AG08395 (cell line): ENCODE measurements around the gene RPP30.

Experiments used
- DNase-seq: peaks from one replicate; pipeline ENCODE4 v3.0.0; 2012; ENCODE audit warnings: mixed read lengths, low spot score

The RPP30 gene

GRCh38 chr10:90871766-90872647 is at the start of gene RPP30:
Gene RPP30 (plus strand): TSS chr10:90871974. CDS start chr10:90871987, 13 bp downstream.
- DNase-seq = peak; percentile 95

DNA sequence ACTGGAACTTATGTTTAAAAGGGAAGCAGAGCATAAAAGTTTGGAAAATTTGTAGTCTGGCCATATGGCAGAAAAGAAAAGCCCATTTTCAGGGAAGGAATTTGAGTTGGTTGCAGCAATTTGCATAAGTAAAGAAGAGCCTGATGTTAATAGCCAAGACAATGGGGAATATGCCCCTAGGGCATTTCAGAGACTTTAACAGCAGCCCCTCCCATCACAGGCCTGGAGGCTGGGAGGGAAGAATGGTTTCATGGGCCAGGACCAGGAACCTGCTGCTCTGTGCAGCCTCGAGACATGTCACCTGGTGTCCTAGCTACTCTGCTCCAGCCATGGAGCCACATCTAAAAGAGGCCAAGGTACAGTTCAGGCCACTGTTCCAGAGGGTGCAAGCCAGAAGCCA is 49.3 kb upstream of the RPP30 start:
- no peak for DNase-seq

- no peak for DNase-seq
Measured at GRCh38 chr10:90832111-90832510, 39.7 kb upstream of the RPP30 start.

GRCh38 chr10:90834326-90834725 is 37.4 kb upstream of the RPP30 start:
- no peak for DNase-seq

GRCh38 chr10:90837486-90837885 is 34.3 kb upstream of the RPP30 start:
- no peak for DNase-seq

GRCh38 chr10:90842725-90843124 is 29.0 kb upstream of the RPP30 start:
- no peak for DNase-seq

DNA sequence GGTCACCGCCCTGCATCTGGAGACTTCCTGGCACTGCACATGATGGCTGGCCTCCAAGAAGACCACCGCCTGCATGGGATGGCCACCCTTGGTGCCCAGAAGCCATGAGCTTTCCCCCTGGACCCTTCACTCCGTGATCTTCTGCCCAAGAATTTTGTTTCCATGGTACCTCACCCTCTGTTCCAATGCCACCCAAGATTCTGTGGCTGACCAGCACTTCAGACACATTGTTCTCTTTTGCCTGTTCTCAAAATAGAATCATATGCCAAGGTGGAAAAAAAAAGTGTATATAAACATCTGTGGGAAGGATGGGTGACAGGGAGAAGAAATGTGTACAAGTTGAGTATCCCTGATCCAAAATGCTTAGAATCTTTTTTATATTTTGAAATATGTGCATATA is 26.0 kb upstream of the RPP30 start:
- DNase-seq = no peak

DNA sequence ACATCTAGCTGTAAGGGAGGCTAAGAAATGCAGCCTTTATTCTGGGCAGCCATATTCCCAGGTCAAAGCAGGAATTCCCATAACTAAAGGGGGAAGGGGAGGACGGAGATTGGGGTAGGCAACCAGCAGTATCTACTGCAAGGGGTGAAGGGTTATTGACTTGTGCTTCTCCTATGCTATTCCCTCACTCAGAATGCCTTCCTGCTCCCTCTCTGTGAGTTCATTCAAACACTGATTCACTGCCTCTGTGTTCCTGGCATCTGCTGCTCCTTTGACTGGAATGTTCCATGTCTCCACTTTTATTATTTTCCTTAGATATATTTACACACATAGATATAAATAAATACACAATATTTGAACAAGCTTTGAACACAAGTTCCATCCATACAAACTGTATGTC is 25.0 kb upstream of the RPP30 start:
- DNase-seq = no peak

GRCh38 chr10:90847436-90847835 is 24.3 kb upstream of the RPP30 start:
- DNase-seq = peak; percentile 35

- DNase-seq = peak; percentile 10
Measured at GRCh38 chr10:90849956-90850749, 21.6 kb upstream of the RPP30 start.

- no peak for DNase-seq
Measured at GRCh38 chr10:90855126-90855525, 16.6 kb upstream of the RPP30 start.

DNA sequence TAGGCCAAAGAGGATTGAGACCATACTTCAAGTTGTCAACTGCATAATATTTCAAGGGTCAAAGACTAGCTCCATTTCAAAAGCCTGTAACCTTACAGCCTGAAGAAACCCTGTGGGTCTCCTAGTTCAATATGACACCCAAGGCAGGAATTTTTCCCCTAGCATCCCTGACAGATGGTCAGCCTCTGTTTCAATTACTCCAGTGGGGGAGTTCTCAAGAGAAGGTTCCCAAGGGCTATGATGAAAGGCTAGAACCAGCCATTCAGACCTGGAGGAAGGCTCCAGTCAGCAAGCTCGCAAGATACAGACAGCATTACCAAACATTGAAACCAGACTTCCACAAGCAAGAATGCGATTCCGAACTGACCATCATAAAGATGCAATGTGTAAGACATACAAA is 15.5 kb upstream of the RPP30 start:
- DNase-seq = no peak

GRCh38 chr10:90856964-90857634 is 14.7 kb upstream of the RPP30 start:
- no peak for DNase-seq

GRCh38 chr10:90857635-90858460 is 13.9 kb upstream of the RPP30 start, which contains the start of gene HTR7:
Gene HTR7 (minus strand): TSS chr10:90858039. CDS start chr10:90857671, 368 bp downstream.
- peak; percentile 57 for DNase-seq

DNA sequence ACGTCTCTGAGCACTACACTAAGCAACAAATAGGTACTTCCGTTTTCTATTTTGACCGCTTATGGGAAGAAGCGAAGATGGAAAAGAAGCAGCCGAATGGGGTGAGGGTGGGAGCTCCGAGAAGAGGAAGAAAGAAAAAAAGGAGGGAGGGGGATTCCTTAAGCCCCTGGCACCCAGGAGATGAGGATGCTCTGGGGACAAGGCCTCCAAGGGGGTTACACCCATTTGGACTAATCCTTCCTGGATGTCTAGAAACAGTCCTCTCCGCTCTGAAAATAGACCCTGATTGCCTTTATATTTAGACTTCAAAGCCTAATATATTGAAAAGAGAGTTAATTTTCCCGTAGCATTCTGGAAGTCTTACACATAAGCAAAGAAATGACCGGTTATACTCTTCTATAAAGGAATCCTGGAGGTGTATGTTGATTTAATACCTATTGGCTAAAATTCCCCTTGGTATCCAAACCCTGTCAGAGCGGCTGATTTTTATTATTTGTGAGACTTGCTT is 13.3 kb upstream of the RPP30 start:
- DNase-seq = no peak

DNA sequence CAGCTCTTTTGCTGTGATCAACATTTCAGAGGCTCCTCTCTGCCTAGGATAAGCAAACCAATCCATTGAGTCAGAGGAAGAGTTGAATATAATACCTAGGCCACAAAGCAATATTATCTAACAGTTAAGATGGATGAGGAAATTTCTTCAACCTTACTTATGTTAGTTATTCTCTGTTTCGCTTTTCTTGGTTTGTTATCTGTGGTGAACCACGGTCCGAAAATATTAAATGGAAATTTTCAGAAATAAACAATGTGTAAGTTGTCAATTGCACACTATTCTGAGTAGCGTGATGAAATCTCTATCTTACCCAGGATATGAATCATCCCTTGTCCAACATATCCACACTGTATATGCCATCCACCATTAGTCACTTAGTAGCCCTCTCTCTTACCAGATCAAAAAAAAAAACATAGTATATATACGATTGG is 12.4 kb upstream of the RPP30 start:
- DNase-seq = no peak

DNA sequence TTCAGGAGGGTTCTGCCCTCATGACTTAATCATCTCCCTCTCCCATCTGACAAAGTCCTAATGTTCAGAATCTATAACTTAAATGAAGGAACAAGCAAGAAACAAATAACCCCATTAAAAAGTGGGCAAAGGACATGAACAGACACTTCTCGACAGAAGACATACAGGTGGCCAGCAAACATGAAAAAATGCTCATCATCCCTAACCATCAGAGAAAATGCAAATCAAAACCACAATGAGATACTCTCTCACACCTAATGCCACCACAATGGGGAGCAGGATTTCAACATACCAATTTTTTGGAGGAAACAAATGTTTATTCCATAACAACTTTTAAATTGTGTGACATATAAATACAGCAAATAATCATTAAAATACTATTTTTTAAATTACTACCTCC is 11.0 kb upstream of the RPP30 start:
- DNase-seq = no peak

GRCh38 chr10:90862908-90863514 is 8.8 kb upstream of the RPP30 start:
- DNase-seq = peak; percentile 54

DNA sequence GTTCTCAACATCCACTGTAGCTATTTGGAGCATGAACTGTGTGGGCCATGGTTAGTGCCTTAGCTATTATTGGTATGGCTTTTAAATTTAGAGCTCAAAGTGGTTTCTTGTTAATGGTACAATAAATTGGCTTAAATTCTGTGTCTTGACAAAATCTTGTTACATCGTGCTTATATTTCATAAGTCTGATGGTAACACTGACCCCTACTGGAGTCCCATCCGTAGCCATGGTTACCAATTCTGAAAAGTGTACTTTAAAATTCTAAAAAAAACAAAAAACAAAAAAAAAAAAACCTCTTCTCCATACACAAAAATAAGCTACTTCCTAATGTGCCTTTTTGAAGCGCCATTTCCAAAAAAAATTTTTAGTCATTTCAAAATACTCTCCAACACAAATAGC is 6.4 kb upstream of the RPP30 start:
- DNase-seq = peak; percentile 27

DNA sequence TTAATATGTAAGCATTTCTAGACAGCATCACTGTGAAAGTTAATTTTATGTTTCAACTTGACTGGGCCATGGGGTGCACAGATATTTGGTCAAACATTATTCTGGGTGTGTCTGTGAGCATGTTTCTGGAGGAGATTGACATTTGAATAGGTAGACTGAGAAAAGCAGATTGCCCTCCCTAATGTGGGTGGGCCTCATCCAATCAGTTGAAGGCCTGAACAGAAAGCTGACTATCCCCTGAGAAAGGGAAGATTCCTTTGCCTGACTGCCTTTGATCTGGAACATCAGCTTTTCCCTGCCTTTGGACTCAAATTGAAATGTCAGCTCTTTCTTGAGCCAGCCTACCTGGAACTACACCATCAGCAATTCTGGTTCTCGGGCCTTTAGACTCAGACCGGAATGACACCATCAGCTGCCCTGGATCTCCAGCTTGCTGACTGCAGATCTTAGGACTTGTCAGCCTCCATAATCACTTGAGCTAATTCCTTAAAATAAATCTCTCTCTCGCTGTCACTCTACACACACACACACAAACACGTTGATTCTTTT is 5.7 kb upstream of the RPP30 start:
- no peak for DNase-seq
